Large intestine (tissue), 12 donors: Measurements from ENCODE around the gene AMH. TPM values are rescaled to one million over a fixed set of nuclear protein-coding genes. Genes with fewer than 3 reads are reported as not detected.
"Not testable (repeated sequence)": the region's sequence is repeated elsewhere in the genome, so short reads cannot be mapped to it uniquely, and the experiment has no call there.

Source experiments
- DNase-seq, 2 donors: peaks; one replicate each; pipeline versions ENCODE4 v3.0.0 to v3.0.0-alpha.2; 2013
- H3K27ac ChIP-seq: one replicate; pipeline ENCODE4 v1.5.1; 2013; ENCODE audit warnings: low read length
- H3K27me3 ChIP-seq: 2 replicates; pipeline ENCODE4 v1.6.1; 2013; ENCODE audit warnings: low read length; ENCODE audit not compliant: control insufficient read depth, insufficient read depth
- H3K36me3 ChIP-seq: 2 replicates; pipeline ENCODE4 v1.6.1; 2013; ENCODE audit warnings: low read length; ENCODE audit not compliant: control insufficient read depth, insufficient read depth
- H3K4me1 ChIP-seq: one replicate; pipeline ENCODE4 v1.6.1; 2013; ENCODE audit warnings: low read length; ENCODE audit not compliant: control insufficient read depth, insufficient read depth
- H3K4me3 ChIP-seq: one replicate; pipeline ENCODE4 v1.5.1; 2013; ENCODE audit warnings: low read length
- H3K9me3 ChIP-seq: one replicate; pipeline ENCODE4 v1.6.1; 2013; ENCODE audit warnings: mild to moderate bottlenecking, low read depth, low read length, moderate library complexity; ENCODE audit not compliant: control insufficient read depth
- WGBS: methylation state at CpG from one replicate; pipeline ENCODE4 v1.1.5; 2013; ENCODE audit warnings: low lambda C conversion rate; ENCODE audit not compliant: insufficient coverage; 5-methylcytosine and 5-hydroxymethylcytosine counted together
- long read RNA-seq, 11 donors: transcript quantifications; one replicate each; lab custom pipeline, GENCODE V29; 2026
- polyA plus RNA-seq: library from polyadenylated mRNA; unstranded; fragments of 120-200 nt; gene quantifications from one replicate; pipeline ENCODE4 v1.2.1, GENCODE V29; 2013

AMH gene
- polyA plus RNA-seq, result 4.6 TPM
- long read RNA-seq, donor 1, result 0 reads
- long read RNA-seq, donor 2, partial matches to known transcripts, result 0 of 1 reads
- long read RNA-seq, donor 2, other reads (novel, unspliced or antisense), result 0 of 1 reads
- long read RNA-seq, donor 3, result 0 reads
- long read RNA-seq, donor 4, result 0 reads
- long read RNA-seq, donor 5, result 0 reads
- long read RNA-seq, donor 6, partial matches to known transcripts, result 0 of 1 reads
- long read RNA-seq, donor 6, other reads (novel, unspliced or antisense), result 0 of 1 reads
- long read RNA-seq, donor 7, result 0 reads
- long read RNA-seq, donor 8, result 0 reads
- long read RNA-seq, donor 9, partial matches to known transcripts, result 0 of 1 reads
- long read RNA-seq, donor 9, other reads (novel, unspliced or antisense), result 0 of 1 reads
- long read RNA-seq, donor 10, partial matches to known transcripts, result 0 of 1 reads
- long read RNA-seq, donor 10, other reads (novel, unspliced or antisense), result 0 of 1 reads
- long read RNA-seq, donor 11, result 0 reads

- Histone ChIP-seq H3K27me3 (peaks cover 49% of the 10 kb centered on the region), H3K4me3 (no peak within 1 kb of the TSS), H3K9me3 (peaks cover 26% of the 10 kb centered on the region), H3K4me1 (peaks cover 38% of the 10 kb centered on the region), H3K36me3 (peaks cover 48% of the 10 kb centered on the region), H3K27ac (no peak within 1 kb of the TSS)
- DNase-seq, result no peak
- WGBS, result no CpG with 5 or more reads among the region's 27 CpGs
Observed at GRCh38 chr19:2249010-2249866, at the start of gene AMH. Gene AMH, plus strand, starts transcription at chr19:2249323. Its CDS starts 10 bp downstream, at chr19:2249333.

GRCh38 chr19:2199861-2200623, 49.1 kb upstream of the AMH start:
- peaks cover 10% of the 10 kb centered on the region for H3K4me1 ChIP-seq
- no CpG with 5 or more reads among the region's 37 CpGs for WGBS
- no peaks in the 10 kb centered on the region for H3K9me3 ChIP-seq
- H3K36me3 ChIP-seq, result peaks cover 53% of the 10 kb centered on the region
- no peak for DNase-seq
- H3K27me3 ChIP-seq, result no peaks in the 10 kb centered on the region
- no peak overlapping the region for H3K27ac ChIP-seq
- H3K4me3 ChIP-seq, result no peak overlapping the region

- over 99% methylated on average over 25 of the region's 50 CpGs for WGBS
Observed at GRCh38 chr19:2200624-2201294, 48.4 kb upstream of the AMH start.

GRCh38 chr19:2201473-2202148, 47.5 kb upstream of the AMH start:
- no peak for DNase-seq
- Histone ChIP-seq H3K4me3 (no peak overlapping the region), H3K36me3 (peaks cover 43% of the 10 kb centered on the region), H3K4me1 (peaks cover 10% of the 10 kb centered on the region), H3K9me3 (no peaks in the 10 kb centered on the region), H3K27ac (no peak overlapping the region), H3K27me3 (no peaks in the 10 kb centered on the region)
- WGBS, result no CpG with 5 or more reads among the region's 21 CpGs

More at GRCh38 chr19:2200624-2201294, 48.4 kb upstream of the AMH start:
- H3K4me1 ChIP-seq, result peaks cover 10% of the 10 kb centered on the region
- peaks cover 46% of the 10 kb centered on the region for H3K36me3 ChIP-seq
- H3K4me3 ChIP-seq, DNase-seq, H3K9me3 ChIP-seq, H3K27ac ChIP-seq, H3K27me3 ChIP-seq: not testable (repeated sequence)

GRCh38 chr19:2202366-2202765, 46.8 kb upstream of the AMH start:
- no peaks in the 10 kb centered on the region for H3K27me3 ChIP-seq
- H3K9me3 ChIP-seq, result no peaks in the 10 kb centered on the region
- H3K4me3 ChIP-seq, result no peak overlapping the region
- no peak for DNase-seq
- H3K27ac ChIP-seq, result no peak overlapping the region
- H3K4me1 ChIP-seq, result peaks cover 10% of the 10 kb centered on the region
- no CpG with 5 or more reads among the region's 15 CpGs for WGBS
- peaks cover 47% of the 10 kb centered on the region for H3K36me3 ChIP-seq

GRCh38 chr19:2207008-2207407, 42.1 kb upstream of the AMH start:
- no peak for DNase-seq
- H3K27ac ChIP-seq, result no peak overlapping the region
- no peaks in the 10 kb centered on the region for H3K27me3 ChIP-seq
- WGBS, result no CpG with 5 or more reads among the region's 15 CpGs
- H3K4me1 ChIP-seq, result peaks cover 26% of the 10 kb centered on the region
- peaks cover 64% of the 10 kb centered on the region for H3K36me3 ChIP-seq
- H3K9me3 ChIP-seq, result peaks cover 2% of the 10 kb centered on the region
- no peak overlapping the region for H3K4me3 ChIP-seq

GRCh38 chr19:2207991-2208860, 40.9 kb upstream of the AMH start:
- Histone ChIP-seq H3K27me3 (no peaks in the 10 kb centered on the region), H3K4me3 (no peak overlapping the region), H3K36me3 (peaks cover 62% of the 10 kb centered on the region), H3K9me3 (peaks cover 2% of the 10 kb centered on the region), H3K27ac (no peak overlapping the region), H3K4me1 (peaks cover 38% of the 10 kb centered on the region)
- 94% methylated on average over 2 of the region's 36 CpGs for WGBS
- DNase-seq, result peak; percentile 68 to 74

GRCh38 chr19:2208975-2209374, 40.1 kb upstream of the AMH start:
- Histone ChIP-seq H3K4me3 (no peak overlapping the region), H3K27ac (no peak overlapping the region), H3K27me3 (no peaks in the 10 kb centered on the region), H3K36me3 (peaks cover 60% of the 10 kb centered on the region), H3K4me1 (peaks cover 42% of the 10 kb centered on the region), H3K9me3 (peaks cover 6% of the 10 kb centered on the region)
- no peak for DNase-seq
- WGBS, result 67% methylated on average over 1 of the region's 10 CpGs

- Histone ChIP-seq H3K4me3 (no peak overlapping the region), H3K4me1 (peaks cover 42% of the 10 kb centered on the region), H3K36me3 (peaks cover 64% of the 10 kb centered on the region), H3K27me3 (no peaks in the 10 kb centered on the region), H3K9me3 (peaks cover 8% of the 10 kb centered on the region), H3K27ac (no peak overlapping the region)
- no CpG with 5 or more reads among the region's 17 CpGs for WGBS
- no peak for DNase-seq
Observed at GRCh38 chr19:2209408-2209807, 39.7 kb upstream of the AMH start.
